GM18868 (cell line): ENCODE measurements around the gene COLEC12.
"Not testable (repeated sequence)": the region's sequence is repeated elsewhere in the genome, so short reads cannot be mapped to it uniquely, and the experiment has no call there.

Experiments
- ATAC-seq: cut with Tn5 transposase; IDR thresholded peaks from one replicate; pipeline ENCODE4 v1.9.1; 2021; ENCODE audit warnings: mild to moderate bottlenecking, moderate library complexity; ENCODE audit not compliant: unreplicated experiment

Gene COLEC12

DNA sequence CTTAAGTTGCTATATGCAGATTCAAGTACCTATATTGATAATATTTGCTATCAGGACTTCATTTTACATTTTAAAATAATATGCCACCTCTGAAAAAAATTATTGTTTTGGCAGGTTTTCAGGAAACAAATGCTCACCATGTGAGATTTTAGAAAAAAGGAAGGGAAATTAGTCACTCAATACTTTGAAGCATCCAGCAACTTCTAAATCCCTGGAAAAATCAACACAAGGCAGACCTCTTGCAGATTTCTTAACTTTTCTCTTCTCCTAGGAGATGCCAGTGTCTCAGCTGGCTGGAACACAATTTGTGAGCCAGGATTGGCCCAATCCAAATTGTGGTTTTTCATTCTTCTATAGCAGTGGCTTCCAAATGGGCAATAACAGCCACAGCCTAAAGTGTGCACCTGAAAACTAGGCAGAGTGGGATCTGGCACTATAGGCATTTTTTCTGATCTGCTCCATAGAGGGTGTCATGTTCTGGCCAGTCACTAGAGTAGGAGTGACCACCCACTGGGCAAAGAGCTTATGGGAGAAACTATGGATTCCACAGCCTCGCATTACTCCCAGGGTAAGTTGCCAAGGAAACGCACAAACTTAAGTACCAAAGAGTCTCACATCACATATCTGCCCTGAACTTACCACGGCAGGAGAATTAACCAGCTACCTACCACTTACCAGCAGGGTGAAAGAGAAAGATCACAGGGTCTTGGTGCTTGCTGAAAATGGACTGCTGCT is 204.6 kb downstream of the COLEC12 start:
- no peak for ATAC-seq

- no peak for ATAC-seq
Measured at GRCh38 chr18:294566-294965, 205.9 kb downstream of the COLEC12 start.

DNA sequence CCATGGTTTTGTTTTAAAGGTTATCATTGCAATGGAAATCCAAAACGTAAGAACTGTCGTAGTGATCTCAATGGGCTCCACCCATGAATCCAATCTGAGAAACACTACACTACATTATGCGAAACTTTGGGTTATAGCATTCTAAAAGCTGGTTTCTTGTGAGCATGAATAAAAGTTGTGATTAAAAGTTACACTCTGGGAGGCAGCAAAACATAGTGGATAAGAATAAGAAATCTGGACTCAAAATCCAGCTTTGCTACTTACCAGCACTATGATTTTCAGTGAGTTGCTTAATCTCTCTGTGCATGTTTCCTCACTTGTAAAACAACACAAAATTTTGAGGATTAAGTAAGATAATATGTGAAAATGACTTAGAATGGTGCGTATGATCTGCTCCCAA is 207.0 kb downstream of the COLEC12 start:
- ATAC-seq = no peak

DNA sequence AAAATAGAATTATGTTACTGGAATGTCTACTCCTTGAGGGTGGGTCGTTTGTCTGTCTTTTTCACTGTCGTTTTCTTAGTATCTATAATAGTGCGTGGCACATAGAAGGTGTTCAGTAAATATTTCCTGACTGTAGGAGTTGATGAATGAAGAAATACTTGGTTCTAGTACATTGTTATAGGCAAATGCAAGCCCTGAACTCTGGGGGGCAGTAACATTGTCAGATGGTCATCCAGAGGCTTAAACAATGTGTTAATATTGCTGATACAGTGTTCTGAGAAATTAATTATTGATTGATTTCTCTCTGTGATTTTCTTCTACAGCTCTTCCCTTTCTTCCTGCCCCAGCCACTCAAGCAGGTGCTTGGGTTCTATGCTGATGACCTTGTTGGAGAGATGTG is 208.2 kb downstream of the COLEC12 start:
- no peak for ATAC-seq

DNA sequence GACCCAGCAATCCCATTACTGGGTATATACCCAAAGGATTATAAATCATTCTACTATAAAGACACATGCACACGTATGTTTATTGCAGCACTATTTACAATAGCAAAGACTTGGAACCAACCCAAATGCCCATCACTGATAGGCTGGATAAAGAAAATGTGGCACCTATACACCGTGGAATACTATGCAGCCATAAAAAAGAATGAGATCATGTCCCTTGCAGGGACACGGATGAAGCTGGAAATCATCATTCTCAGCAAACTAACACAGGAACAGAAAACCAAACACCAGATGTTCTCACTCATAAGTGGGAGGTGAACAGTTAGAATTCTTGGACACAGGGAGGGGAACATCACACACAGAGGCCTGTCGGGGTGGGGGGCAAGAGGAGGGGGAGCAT is 210.5 kb downstream of the COLEC12 start:
- ATAC-seq = not testable (repeated sequence)

GRCh38 chr18:289026-289425 is 211.5 kb downstream of the COLEC12 start:
- no peak for ATAC-seq

DNA sequence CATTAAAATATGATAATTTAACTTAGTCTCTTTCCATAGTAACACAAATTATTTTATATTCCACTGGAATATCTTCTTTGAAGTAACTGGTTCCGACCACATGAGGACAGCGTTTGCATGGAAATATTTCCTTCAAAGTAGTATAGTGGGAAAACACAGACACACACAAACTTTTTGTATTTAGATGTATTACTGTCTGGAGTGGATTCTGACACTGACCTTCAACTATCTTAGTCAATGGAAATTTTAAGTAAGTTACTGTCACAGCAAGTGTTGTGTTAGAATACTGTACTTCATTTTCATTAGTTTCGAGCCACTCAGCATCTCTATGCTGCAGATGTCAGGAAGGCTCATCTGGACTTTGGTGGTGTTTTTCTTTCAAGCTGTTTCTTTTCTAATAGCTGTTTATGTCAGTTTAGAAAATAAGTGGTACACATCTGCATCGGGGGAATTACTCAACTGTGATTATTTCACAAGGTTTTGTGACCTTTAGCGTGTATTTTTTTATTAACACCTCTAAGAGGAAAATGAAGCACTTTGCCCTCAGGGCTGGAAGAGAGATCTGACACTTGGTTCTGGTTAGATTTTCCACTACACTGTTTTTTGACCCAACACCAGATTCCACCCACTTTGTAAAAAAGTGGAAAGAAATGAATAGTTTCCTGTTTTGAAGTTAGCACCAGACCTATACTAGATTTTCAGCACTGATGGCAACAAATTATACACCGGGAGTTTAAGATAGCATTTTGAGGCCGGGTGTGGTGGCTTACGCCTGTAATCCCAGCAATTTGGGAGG is 213.8 kb downstream of the COLEC12 start:
- no peak for ATAC-seq

DNA sequence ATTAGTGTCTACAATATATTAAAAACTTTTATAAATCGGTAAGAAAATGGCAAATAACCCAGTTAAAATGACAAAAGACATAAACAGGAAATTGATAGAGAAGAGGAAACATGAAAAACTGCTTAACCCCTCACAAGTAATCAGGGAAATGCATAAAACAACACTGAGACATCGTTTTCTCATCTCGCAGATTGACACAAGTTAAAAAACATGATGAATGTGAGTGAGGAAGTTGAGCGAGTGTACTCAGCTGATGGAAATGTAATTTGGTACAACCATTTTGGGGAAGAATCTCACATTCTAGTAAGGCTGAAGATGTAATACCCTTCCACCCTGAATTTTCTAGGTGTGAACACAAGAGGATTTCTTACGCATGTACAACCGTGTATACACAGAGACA is 214.7 kb downstream of the COLEC12 start:
- no peak for ATAC-seq

- ATAC-seq = peak; percentile 67
Measured at GRCh38 chr18:275486-275885, 225.0 kb downstream of the COLEC12 start.

DNA sequence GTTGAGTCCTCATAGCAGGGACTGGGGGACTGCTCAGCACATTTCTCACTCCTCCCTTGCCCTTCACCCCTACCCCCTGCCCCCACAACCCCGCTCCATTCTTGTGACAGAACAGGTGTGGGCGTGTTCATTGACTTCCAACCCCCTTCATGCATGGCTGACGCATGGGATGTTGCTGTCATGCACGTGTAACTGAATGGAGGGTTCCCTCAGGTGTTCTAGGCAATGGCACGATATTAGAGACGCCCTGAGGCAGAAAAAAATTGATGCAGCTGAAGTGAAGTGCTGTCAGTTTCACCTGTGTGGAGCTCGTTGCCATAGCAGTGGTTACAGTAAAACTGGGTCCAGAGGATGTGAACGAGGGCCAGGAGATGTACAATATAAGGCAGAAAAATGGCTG is 226.2 kb downstream of the COLEC12 start:
- ATAC-seq = no peak

DNA sequence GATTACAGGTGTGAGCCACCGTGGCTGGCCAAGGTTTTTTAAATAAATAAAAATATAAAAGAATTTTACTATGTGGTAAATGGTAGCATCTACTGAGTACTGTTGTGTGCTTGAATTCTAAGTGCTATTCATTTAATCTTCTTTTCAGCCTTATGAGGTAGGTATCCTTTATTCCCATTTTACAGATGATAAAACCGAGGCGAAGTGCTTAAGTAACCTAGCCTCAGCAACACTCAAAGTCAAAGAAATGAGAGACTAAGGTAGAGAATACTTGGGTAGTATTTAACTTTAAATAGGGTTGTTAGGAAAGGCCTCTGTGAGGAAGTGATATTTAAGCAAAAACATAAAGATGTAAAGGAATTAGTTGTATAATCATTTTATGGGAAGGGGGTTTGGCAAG is 227.0 kb downstream of the COLEC12 start:
- no peak for ATAC-seq

DNA sequence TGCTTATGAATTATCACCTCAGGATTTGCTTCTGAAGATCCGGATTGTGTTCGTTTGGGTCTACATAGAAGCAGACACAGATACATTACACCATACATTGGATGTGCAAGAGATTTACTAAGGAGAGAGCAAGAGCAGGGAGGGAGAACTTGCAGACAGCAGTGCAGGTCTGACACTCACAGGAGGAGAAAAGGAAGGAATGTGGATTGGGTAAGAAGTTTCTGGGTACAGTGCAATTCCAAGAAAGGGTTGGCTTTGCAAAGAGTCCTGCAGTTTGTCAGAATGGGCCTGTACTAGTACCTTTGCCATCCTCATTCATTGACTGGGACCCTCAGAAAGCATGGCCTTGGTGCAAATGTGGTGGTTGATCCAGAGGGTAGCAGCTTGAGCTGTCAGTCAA is 227.9 kb downstream of the COLEC12 start:
- ATAC-seq = no peak

DNA sequence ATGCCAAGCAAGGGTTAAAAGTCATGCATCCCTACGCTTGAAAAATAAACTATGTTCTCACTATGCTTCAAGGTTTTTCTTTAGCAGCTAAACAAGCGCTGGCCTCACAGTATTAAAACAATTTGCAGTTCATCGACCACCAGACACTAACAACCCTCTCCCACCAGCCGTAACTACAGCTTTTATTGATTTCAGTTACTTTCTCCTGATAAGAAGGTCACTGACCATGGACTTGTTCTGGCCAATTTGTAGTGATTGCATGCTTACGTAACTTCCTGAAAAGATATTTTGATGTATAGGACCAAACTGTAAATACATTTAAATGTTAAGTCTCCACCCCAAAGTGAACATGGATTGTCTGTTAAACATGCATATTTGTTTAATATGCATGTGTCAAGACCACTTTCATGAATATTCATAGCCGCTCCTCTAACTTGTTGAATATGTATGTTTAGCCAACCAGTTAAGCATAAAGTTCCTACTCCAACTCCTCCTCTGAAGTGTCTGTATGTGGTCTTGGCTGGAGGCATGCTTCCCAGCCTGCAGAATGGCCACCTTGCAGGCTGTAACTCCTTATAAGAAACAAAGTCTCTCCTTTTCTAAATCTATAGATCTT is 230.9 kb downstream of the COLEC12 start:
- no peak for ATAC-seq

DNA sequence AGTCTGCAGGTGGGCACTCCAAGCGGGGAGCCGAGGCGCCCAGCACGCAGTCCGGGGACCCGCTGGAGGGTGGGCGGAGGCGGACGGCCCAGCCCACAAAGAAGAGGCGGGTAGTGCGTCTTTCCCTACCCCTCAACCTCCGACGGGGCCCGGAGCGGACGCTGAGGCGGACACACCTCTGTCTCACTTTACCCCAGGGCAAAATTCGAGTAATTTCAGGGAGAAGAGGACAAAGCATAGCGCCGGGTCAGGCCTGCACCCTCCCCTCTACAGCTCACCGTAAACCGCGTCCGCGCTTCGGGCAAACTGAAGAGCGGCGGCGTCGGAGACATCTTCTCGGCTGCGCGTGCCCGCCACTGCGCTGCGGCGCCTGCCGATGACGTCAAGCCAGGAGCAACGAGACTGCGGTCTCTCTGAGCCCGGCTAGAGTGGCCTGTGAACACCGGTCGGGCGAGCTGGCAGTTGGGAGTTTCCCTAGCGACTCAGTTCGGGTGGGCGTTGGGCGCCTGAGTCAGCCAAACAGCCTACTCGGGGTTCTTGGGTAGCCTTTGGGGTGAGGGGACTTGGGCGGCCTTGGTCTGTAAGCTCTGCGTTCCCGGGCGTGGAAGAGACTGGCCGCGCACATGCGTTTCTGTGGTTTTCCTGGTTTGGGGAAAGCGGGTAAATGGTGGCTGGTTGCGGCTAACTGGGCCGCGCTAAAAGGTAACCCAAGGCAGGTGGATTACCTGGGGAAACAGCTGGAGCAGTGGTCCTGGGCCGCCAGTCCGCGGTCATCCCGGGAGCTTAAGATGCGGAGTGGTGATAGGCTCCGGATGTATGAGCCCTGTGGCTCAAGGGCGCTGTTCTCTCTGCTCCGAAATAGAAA is 232.6 kb downstream of the COLEC12 start, which contains the start of gene THOC1:
Gene THOC1, minus strand, starts transcription at position 360 of the 865 bp plus-strand sequence. Its CDS starts 28 bp downstream, at position 332.
- peak; percentile 90 for ATAC-seq

GRCh38 chr18:267380-267687 is 233.2 kb downstream of the COLEC12 start:
- ATAC-seq = peak; percentile 31
